H1 (cell line): ENCODE results near the gene KLF16. TPM values are rescaled to one million over a fixed set of nuclear protein-coding genes. Genes with fewer than 3 reads are reported as not detected.

Experiments
- CTCF ChIA-PET: fragments of 300-600 bp; sonication (Branson Sonifier 250); formaldehyde crosslinking; loops from one replicate; lab custom pipeline; 2021; ENCODE audit not compliant: partially characterized antibody; lab: Charles Lee
- POLR2A ChIA-PET: fragments of 300-600 bp; sonication (Branson Sonifier 250); formaldehyde crosslinking; loops from one replicate; lab custom pipeline; 2021; ENCODE audit warnings: inconsistent platforms; ENCODE audit not compliant: partially characterized antibody; lab: Charles Lee
- DNase-seq, 2 experiments: peaks; one replicate each; pipeline versions ENCODE4 v3.0.0 to v3.0.0-alpha.2; 2010 to 2022; ENCODE audit warnings: low spot score in 2 of 2, low read depth in 1 of 2, mixed read lengths in 1 of 2
- FAIRE-seq: peaks from 2 replicates; lab custom pipeline; 2011; peaks lifted over from hg19 to GRCh38; lab: Jason Lieb, UNC
- H2AFZ ChIP-seq: 2 replicates; pipeline ENCODE4 v1.8.1; 2012; ENCODE audit warnings: low read length, inconsistent platforms
- H2AK5ac ChIP-seq: 2 replicates; pipeline ENCODE4 v1.6.1; 2013; ENCODE audit warnings: low read depth, low read length
- H2BK120ac ChIP-seq: replicated peaks from 2 replicates; pipeline ENCODE3; 2013; ENCODE audit warnings: low read depth, low read length, inconsistent platforms
- H2BK12ac ChIP-seq: 2 replicates; pipeline ENCODE4 v1.6.1; 2013; ENCODE audit warnings: low read depth, low read length
- H2BK15ac ChIP-seq: 2 replicates; pipeline ENCODE4 v1.6.1; 2013; ENCODE audit warnings: low read length
- H2BK20ac ChIP-seq: 2 replicates; pipeline ENCODE4 v1.6.1; 2013; ENCODE audit warnings: low read length
- H2BK5ac ChIP-seq: 2 replicates; pipeline ENCODE4 v1.6.1; 2013; ENCODE audit warnings: low read depth, low read length
- H3K14ac ChIP-seq: 2 replicates; pipeline ENCODE4 v1.6.1; 2013; ENCODE audit warnings: inconsistent platforms; ENCODE audit not compliant: insufficient read length
- H3K18ac ChIP-seq: 2 replicates; pipeline ENCODE4 v1.6.1; 2013; ENCODE audit warnings: low read length; ENCODE audit errors: extremely low read depth
- H3K23ac ChIP-seq: 2 replicates; pipeline ENCODE4 v1.6.1; 2013; ENCODE audit warnings: inconsistent platforms; ENCODE audit not compliant: insufficient read length
- H3K23me2 ChIP-seq: 2 replicates; pipeline ENCODE4 v1.6.1; 2013; ENCODE audit warnings: low read depth, low read length
- H3K27ac ChIP-seq: 2 replicates; pipeline ENCODE4 v1.6.1; 2011; ENCODE audit warnings: low read depth, low read length, inconsistent platforms
- H3K27me3 ChIP-seq, 4 experiments: replicated peaks in 1 of 4; 1 replicate in 1 of 4; 2 replicates in 3 of 4; pipeline versions ENCODE4 v1.6.1 to v1.8.1; 2011 to 2013; ENCODE audit warnings: low read length in 3 of 4, mild to moderate bottlenecking in 3 of 4, inconsistent platforms in 2 of 4, mixed read lengths in 2 of 4, moderate library complexity in 1 of 4; ENCODE audit not compliant: control insufficient read depth in 3 of 4, insufficient read depth in 3 of 4; ENCODE audit errors: extremely low read depth in 1 of 4
- H3K36me3 ChIP-seq, 4 experiments: 2 replicates each; pipeline versions ENCODE4 v1.6.1 to v1.8.1; 2011 to 2013; ENCODE audit warnings: mild to moderate bottlenecking in 4 of 4, low read length in 3 of 4, moderate library complexity in 2 of 4, control low read depth in 1 of 4, inconsistent platforms in 1 of 4; ENCODE audit not compliant: insufficient read depth in 4 of 4, control insufficient read depth in 2 of 4
- H3K4ac ChIP-seq: replicated peaks from 2 replicates; pipeline ENCODE3; 2013; ENCODE audit warnings: low read length, low read depth, mixed read lengths, inconsistent platforms; ENCODE audit not compliant: insufficient read length
- H3K4me1 ChIP-seq, 4 experiments: replicated peaks in 1 of 4; 1 replicate in 1 of 4; 2 replicates in 3 of 4; pipeline versions ENCODE4 v1.6.1 to v1.8.1; 2011 to 2013; ENCODE audit warnings: low read length in 3 of 4, inconsistent platforms in 2 of 4, mixed read lengths in 1 of 4; ENCODE audit not compliant: insufficient read depth in 4 of 4, control insufficient read depth in 3 of 4
- H3K4me2 ChIP-seq, 2 experiments: 2 replicates each; pipeline versions ENCODE4 v1.6.1 to v1.8.1; 2011 to 2013; ENCODE audit warnings: low read depth in 2 of 2, low read length in 2 of 2, control low read depth in 1 of 2, inconsistent platforms in 1 of 2, mild to moderate bottlenecking in 1 of 2; ENCODE audit not compliant: insufficient read depth in 1 of 2
- H3K4me3 ChIP-seq, 4 experiments: fragments of 200-600, 300-600 bp in 1 of 4; sonication (generic), shearing (Covaris generic), sonication (Bioruptor Twin) in 1 of 4; 2 replicates each; pipeline versions ENCODE4 v1.5.1 to v1.8.1; 2011 to 2016; ENCODE audit warnings: low read length in 4 of 4, low read depth in 3 of 4, control low read depth in 2 of 4, inconsistent platforms in 2 of 4, mild to moderate bottlenecking in 2 of 4, mixed read lengths in 1 of 4, moderate library complexity in 1 of 4; ENCODE audit not compliant: insufficient read depth in 2 of 4; ENCODE audit errors: extremely low read depth in 1 of 4
- H3K56ac ChIP-seq: replicated peaks from 2 replicates; pipeline ENCODE3; 2013; ENCODE audit warnings: low read depth, mild to moderate bottlenecking, mixed read lengths, low read length, inconsistent platforms; ENCODE audit not compliant: insufficient read length
- H3K79me1 ChIP-seq: 2 replicates; pipeline ENCODE4 v1.6.1; 2013; ENCODE audit warnings: low read depth, low read length, control low read depth
- H3K79me2 ChIP-seq, 2 experiments: 2 replicates each; pipeline versions ENCODE4 v1.6.1 to v1.8.1; 2012 to 2013; ENCODE audit warnings: low read length in 2 of 2, mild to moderate bottlenecking in 2 of 2, inconsistent platforms in 1 of 2; ENCODE audit not compliant: insufficient read depth in 2 of 2, control insufficient read depth in 1 of 2
- H3K9ac ChIP-seq, 4 experiments: replicated peaks in 1 of 4; 1 replicate in 1 of 4; 2 replicates in 3 of 4; pipeline versions ENCODE4 v1.6.1 to v1.8.1; 2011 to 2013; ENCODE audit warnings: low read depth in 3 of 4, low read length in 3 of 4, control low read depth in 2 of 4, mild to moderate bottlenecking in 2 of 4, moderate library complexity in 2 of 4, inconsistent platforms in 1 of 4; ENCODE audit errors: extremely low read depth in 1 of 4
- H3K9me3 ChIP-seq, 2 experiments: 2 replicates each; pipeline versions ENCODE4 v1.6.1 to v1.8.1; 2012 to 2013; ENCODE audit warnings: mild to moderate bottlenecking in 2 of 2, moderate library complexity in 2 of 2, control low read depth in 1 of 2, inconsistent platforms in 1 of 2, low read depth in 1 of 2, low read length in 1 of 2, mixed read lengths in 1 of 2; ENCODE audit not compliant: insufficient read depth in 2 of 2
- H4K20me1 ChIP-seq, 2 experiments: replicated peaks in 1 of 2; 2 replicates each; pipeline versions ENCODE3 to v1.8.1; 2011 to 2013; ENCODE audit warnings: inconsistent platforms in 2 of 2, low read length in 2 of 2, mild to moderate bottlenecking in 1 of 2; ENCODE audit not compliant: insufficient read depth in 2 of 2, control insufficient read depth in 1 of 2
- H4K5ac ChIP-seq: 2 replicates; pipeline ENCODE4 v1.6.1; 2013; ENCODE audit warnings: low read length, low read depth, mixed read lengths, inconsistent platforms; ENCODE audit not compliant: insufficient read length
- H4K8ac ChIP-seq: 2 replicates; pipeline ENCODE4 v1.8.0; 2013; ENCODE audit warnings: mild to moderate bottlenecking, moderate library complexity, low read length, inconsistent platforms; ENCODE audit not compliant: insufficient read depth; ENCODE audit errors: extremely low read depth
- H4K91ac ChIP-seq: replicated peaks from 2 replicates; pipeline ENCODE3; 2013; ENCODE audit warnings: low read length, mixed read lengths, inconsistent platforms; ENCODE audit not compliant: insufficient read length
- CTCF ChIP-seq, 3 experiments: IDR thresholded peaks; 1 replicate in 2 of 3; 2 replicates in 1 of 3; pipeline versions ENCODE4 v1.5.1 to v1.6.1; 2011; ENCODE audit warnings: low read length in 3 of 3, mild to moderate bottlenecking in 3 of 3, inconsistent platforms in 2 of 3, low read depth in 1 of 3, moderate library complexity in 1 of 3; ENCODE audit not compliant: insufficient read depth in 1 of 3; ENCODE audit errors: control extremely low read depth in 1 of 3
- RAD21 ChIP-seq, 2 experiments: IDR thresholded peaks in 1 of 2; conservative IDR thresholded peaks in 1 of 2; 2 replicates each; pipeline ENCODE4 v1.6.1; 2011; ENCODE audit warnings: low read depth in 2 of 2, low read length in 2 of 2, improper control_type of control experiment in 1 of 2, inconsistent platforms in 1 of 2, mild to moderate bottlenecking in 1 of 2, moderate library complexity in 1 of 2
- SIN3A ChIP-seq, 2 experiments: IDR thresholded peaks in 1 of 2; conservative IDR thresholded peaks in 1 of 2; 2 replicates each; pipeline ENCODE4 v1.6.1; 2011 to 2012; ENCODE audit warnings: low read length in 2 of 2, improper control_type of control experiment in 1 of 2, low read depth in 1 of 2, mild to moderate bottlenecking in 1 of 2
- YY1 ChIP-seq: IDR thresholded peaks from 2 replicates; pipeline ENCODE4 v1.6.1; 2011; ENCODE audit warnings: low read depth, mild to moderate bottlenecking, low read length
- WGBS, 2 experiments: shearing (Covaris generic) in 1 of 2; methylation state at CpG; one replicate each; pipeline versions ENCODE4 v1.1.6 to v1.1.7; 2013 to 2015; ENCODE audit warnings: low lambda C conversion rate in 2 of 2, mixed read lengths in 2 of 2, inconsistent platforms in 1 of 2, low coverage in 1 of 2, missing lambda C conversion rate in 1 of 2; ENCODE audit not compliant: insufficient replicate concordance in 2 of 2, insufficient coverage in 1 of 2, insufficient read length in 1 of 2; ENCODE audit errors: extremely low coverage in 1 of 2, missing lambda C conversion rate in 1 of 2; 5-methylcytosine and 5-hydroxymethylcytosine counted together
- polyA plus RNA-seq, 7 experiments: library from polyadenylated mRNA; depleted of rRNA in 3 of 7; stranded (reverse) in 5 of 7; unstranded in 2 of 7; fragments of >200 nt in 5 of 7; fragments of 200-250 nt in 2 of 7; gene quantifications; 1 replicate in 5 of 7; 2 replicates in 1 of 7; 4 replicates in 1 of 7; pipeline versions ENCODE4 v1.2.1 to v1.2.3, GENCODE V29; 2011 to 2013; ENCODE audit warnings: missing spikeins in 2 of 7, mixed read lengths in 2 of 7
- total RNA-seq: library from RNA; stranded (reverse); fragmentation: NEBNext Ultra II Directional; extraction: Animal tissue kit (Norgen Biotek cat#: 25700); gene quantifications from 2 replicates; pipeline ENCODE4 v1.2.1, GENCODE V29; 2021

KLF16 gene
- total and polyA plus RNA-seq, 2 of the 8 experiments (the other 6 are each of a cell fraction or from before 2014, with no cell fraction given): 14.3 to 45.9 TPM

- peak overlapping the region; percentile 8 for H4K91ac ChIP-seq
- 49% methylated on average over 19 of the region's 23 CpGs; no CpG with 5 or more reads in 1 of the 2 experiments for WGBS, 2 experiments
- no peak overlapping the region for H4K5ac ChIP-seq
- DNase-seq (peak in 1 of 2 experiments; percentile 98), FAIRE-seq (no peak)
- 0 out of 7 replicates have a peak, but pooled peaks cover 0 to 2% (median 0%) of the 10 kb centered on the region in 4 experiments for H3K4me1 ChIP-seq
- no peak overlapping the region for H3K14ac ChIP-seq
- no peak overlapping the region for H3K9ac ChIP-seq
- no peaks in the 10 kb centered on the region for H3K36me3 ChIP-seq
- no peak overlapping the region for H3K18ac ChIP-seq
- CTCF ChIA-PET: interaction anchor here (0.6 to 14.9 kb wide), 39 partner anchors 9 to 844 kb away, joined by 3 to 228 read pairs (median 3); partner anchors contain the start of gene REXO1
- 0 out of 2 replicates have a peak overlapping the region, but pooled peaks have one; percentile 50 for H2BK12ac ChIP-seq
- H3K4me3 ChIP-seq: no peak overlapping the region
- no peak overlapping the region for H2BK20ac ChIP-seq
- H3K4me2 ChIP-seq: no peak overlapping the region
- H2BK120ac ChIP-seq: no peak overlapping the region
- no peak overlapping the region for H3K23ac ChIP-seq
- peaks cover 16 to 30% of the 10 kb centered on the region in 2 experiments for H4K20me1 ChIP-seq
- H3K9me3 ChIP-seq: no peaks in the 10 kb centered on the region
- H2AK5ac ChIP-seq: no peak overlapping the region
- no peak overlapping the region; the same call in 1 of the 2 replicates for H2BK5ac ChIP-seq
- H2BK15ac ChIP-seq: no peak overlapping the region
- TF ChIP-seq SIN3A (conservative IDR thresholded peaks at IDR 0.05 in 1 of 2, IDR thresholded peaks at IDR 0.05 in 1 of 2; ENCODE audit: low read depth in 1 of 2, low read length in 2 of 2) (no peak), RAD21 (IDR thresholded peaks at IDR 0.05 in 1 of 2, conservative IDR thresholded peaks at IDR 0.05 in 1 of 2; ENCODE audit: low read depth in 2 of 2, low read length in 2 of 2) (peak; percentile 41 to 62; a peak in 3 of 4 replicates), CTCF (IDR thresholded peaks at IDR 0.05; ENCODE audit: control extremely low read depth in 1 of 3, insufficient read depth in 1 of 3, low read depth in 1 of 3, low read length in 3 of 3) (peak; percentile 89 to 94 (median 91)), YY1 (peak; percentile 42; the same call in 1 of the 2 replicates)
- POLR2A ChIA-PET: interaction anchor here (0.6 to 2.4 kb wide), 9 partner anchors 9 to 246 kb away, joined by 3 to 10 read pairs (median 3); partner anchors contain the start of gene TCF3
- no peak overlapping the region for H3K56ac ChIP-seq
- H3K79me2 ChIP-seq: peaks cover 3 to 63% of the 10 kb centered on the region in 2 experiments; a peak in 3 of 4 replicates
- H3K27ac ChIP-seq: no peak overlapping the region
- H3K23me2 ChIP-seq: no peaks in the 10 kb centered on the region
- no peak overlapping the region for H3K4ac ChIP-seq
- no peaks in the 10 kb centered on the region for H3K27me3 ChIP-seq
- H2AFZ ChIP-seq: no peak overlapping the region
- peaks cover 26% of the 10 kb centered on the region for H3K79me1 ChIP-seq
- H4K8ac ChIP-seq: peak overlapping the region; percentile 46; the same call in 1 of the 2 replicates
These were observed 25.7 kb downstream of the KLF16 start for GRCh38 chr19:1837625-1838105.
